ENCODE measurements around the gene FAM131C. TPM values are rescaled to one million over a fixed set of nuclear protein-coding genes. Genes with fewer than 3 reads are reported as not detected.

The FAM131C gene
- polyA plus RNA-seq, 1 donor from 2014 or later = 0.97 TPM

GRCh38 chr1:16010837-16011236 lies 62.6 kb downstream of the FAM131C start:
- H3K27ac ChIP-seq (ENCODE audit: low read length) = no peak overlapping the region
- H3K4me3 ChIP-seq (ENCODE audit: low read length) = no peak overlapping the region
- no peaks in the 10 kb centered on the region for H3K27me3 ChIP-seq (ENCODE audit: insufficient read depth, low read depth, low read length)
- no peaks in the 10 kb centered on the region for H4K20me1 ChIP-seq (ENCODE audit: insufficient read depth)
- H3K36me3 ChIP-seq (ENCODE audit: insufficient read depth, low read length) = no peaks in the 10 kb centered on the region
- no peak for TF ChIP-seq RAD21 (conservative IDR thresholded peaks at IDR 0.05)
- TF ChIP-seq EP300 (conservative IDR thresholded peaks at IDR 0.05; ENCODE audit: poor library complexity, severe bottlenecking) = no peak
- TF ChIP-seq, protein P1, sequence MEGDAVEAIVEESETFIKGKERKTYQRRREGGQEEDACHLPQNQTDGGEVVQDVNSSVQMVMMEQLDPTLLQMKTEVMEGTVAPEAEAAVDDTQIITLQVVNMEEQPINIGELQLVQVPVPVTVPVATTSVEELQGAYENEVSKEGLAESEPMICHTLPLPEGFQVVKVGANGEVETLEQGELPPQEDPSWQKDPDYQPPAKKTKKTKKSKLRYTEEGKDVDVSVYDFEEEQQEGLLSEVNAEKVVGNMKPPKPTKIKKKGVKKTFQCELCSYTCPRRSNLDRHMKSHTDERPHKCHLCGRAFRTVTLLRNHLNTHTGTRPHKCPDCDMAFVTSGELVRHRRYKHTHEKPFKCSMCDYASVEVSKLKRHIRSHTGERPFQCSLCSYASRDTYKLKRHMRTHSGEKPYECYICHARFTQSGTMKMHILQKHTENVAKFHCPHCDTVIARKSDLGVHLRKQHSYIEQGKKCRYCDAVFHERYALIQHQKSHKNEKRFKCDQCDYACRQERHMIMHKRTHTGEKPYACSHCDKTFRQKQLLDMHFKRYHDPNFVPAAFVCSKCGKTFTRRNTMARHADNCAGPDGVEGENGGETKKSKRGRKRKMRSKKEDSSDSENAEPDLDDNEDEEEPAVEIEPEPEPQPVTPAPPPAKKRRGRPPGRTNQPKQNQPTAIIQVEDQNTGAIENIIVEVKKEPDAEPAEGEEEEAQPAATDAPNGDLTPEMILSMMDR (IDR thresholded peaks at IDR 0.05; ENCODE audit: poor library complexity, severe bottlenecking) = no peak
- no peaks in the 10 kb centered on the region for H3K9me2 ChIP-seq (ENCODE audit: insufficient read depth, low read length)
- no peaks in the 10 kb centered on the region for H3K79me2 ChIP-seq (replicated peaks; ENCODE audit: insufficient read depth, low read length)
- no peak overlapping the region for H3K9ac ChIP-seq (ENCODE audit: low read length)
- H3K4me2 ChIP-seq (ENCODE audit: low read length) = no peak overlapping the region
- H2AFZ ChIP-seq (ENCODE audit: low read depth, low read length) = no peak overlapping the region
- H3F3A ChIP-seq (ENCODE audit: insufficient read depth, low read length, poor library complexity, severe bottlenecking) = no peaks in the 10 kb centered on the region
- no peaks in the 10 kb centered on the region for H3K9me3 ChIP-seq (ENCODE audit: low read length)

DNA sequence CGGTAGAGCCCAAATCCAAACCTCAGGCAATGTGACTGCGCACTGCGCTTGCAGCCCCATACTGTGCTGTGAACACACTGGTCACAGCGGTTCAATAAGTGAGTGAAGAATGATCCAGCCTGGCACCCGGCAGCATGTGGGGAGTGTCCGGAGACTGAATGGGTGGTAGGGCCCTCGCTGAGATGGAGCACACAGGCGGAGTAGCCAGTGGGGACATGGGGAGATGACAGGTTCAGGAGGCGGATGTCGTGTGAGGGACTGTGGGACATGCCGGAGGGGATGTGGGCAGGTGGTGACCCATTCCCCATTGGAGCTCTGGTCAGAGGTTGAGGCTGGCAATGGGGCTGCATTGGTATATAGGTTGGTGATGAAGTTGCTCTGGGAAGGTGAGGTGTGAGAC lies 63.8 kb downstream of the FAM131C start:
- no peak overlapping the region for H3K27ac ChIP-seq (ENCODE audit: low read length)
- no peaks in the 10 kb centered on the region for H3K9me2 ChIP-seq (ENCODE audit: insufficient read depth, low read length)

More for the DNA sequence above, 63.8 kb downstream of the FAM131C start:
- Histone ChIP-seq H3K79me2 (replicated peaks; ENCODE audit: insufficient read depth, low read length) (no peaks in the 10 kb centered on the region), H3K9ac (ENCODE audit: low read length) (no peak overlapping the region), H3K9me3 (ENCODE audit: low read length) (no peaks in the 10 kb centered on the region), H3K27me3 (ENCODE audit: insufficient read depth, low read depth, low read length) (no peaks in the 10 kb centered on the region), H3K36me3 (ENCODE audit: insufficient read depth, low read length) (no peaks in the 10 kb centered on the region), H2AFZ (ENCODE audit: low read depth, low read length) (no peak overlapping the region), H3F3A (ENCODE audit: insufficient read depth, low read length, poor library complexity, severe bottlenecking) (no peaks in the 10 kb centered on the region), H3K4me2 (ENCODE audit: low read length) (no peak overlapping the region), H4K20me1 (ENCODE audit: insufficient read depth) (no peaks in the 10 kb centered on the region), H3K4me3 (ENCODE audit: low read length) (no peak overlapping the region)
- TF ChIP-seq SMC3 (conservative IDR thresholded peaks at IDR 0.05; ENCODE audit: poor library complexity) (no peak), POLR2AphosphoS5 (IDR thresholded peaks at IDR 0.05) (no peak), EP300 (conservative IDR thresholded peaks at IDR 0.05; ENCODE audit: poor library complexity, severe bottlenecking) (no peak), EZH2 (IDR thresholded peaks at IDR 0.05; ENCODE audit: borderline replicate concordance, insufficient read depth, low read length, poor library complexity, severe bottlenecking) (no peak), TAF1 (IDR thresholded peaks at IDR 0.05; ENCODE audit: low read depth) (no peak), RAD21 (conservative IDR thresholded peaks at IDR 0.05) (no peak), REST (IDR thresholded peaks at IDR 0.05; ENCODE audit: borderline replicate concordance) (no peak), MXI1 (conservative IDR thresholded peaks at IDR 0.05; ENCODE audit: poor library complexity, severe bottlenecking) (no peak)
- TF ChIP-seq, protein P1 (IDR thresholded peaks at IDR 0.05; ENCODE audit: poor library complexity, severe bottlenecking) = no peak

All from neural cell (in vitro differentiated cells).